H1 (cell line): ENCODE data around the gene JAG2. TPM values are rescaled to one million over a fixed set of nuclear protein-coding genes. Genes with fewer than 3 reads are reported as not detected.

Experiments
- GTF2F1 ChIP-seq: IDR thresholded peaks from 2 replicates; pipeline ENCODE4 v1.6.1; 2012; ENCODE audit warnings: low read depth, low read length, improper control_type of control experiment, borderline replicate concordance
- polyA plus RNA-seq, 7 experiments: library from polyadenylated mRNA; depleted of rRNA in 3 of 7; stranded (reverse) in 5 of 7; unstranded in 2 of 7; fragments of >200 nt in 5 of 7; fragments of 200-250 nt in 2 of 7; gene quantifications; 1 replicate in 5 of 7; 2 replicates in 1 of 7; 4 replicates in 1 of 7; pipeline versions ENCODE4 v1.2.1 to v1.2.3, GENCODE V29; 2011 to 2013; ENCODE audit warnings: missing spikeins in 2 of 7, mixed read lengths in 2 of 7
- total RNA-seq: library from RNA; stranded (reverse); fragmentation: NEBNext Ultra II Directional; extraction: Animal tissue kit (Norgen Biotek cat#: 25700); gene quantifications from 2 replicates; pipeline ENCODE4 v1.2.1, GENCODE V29; 2021
- TF ChIP-seq, protein P1 (sequence below): fragments of 300-600 bp; sonication (generic); IDR thresholded peaks from 2 replicates; pipeline ENCODE4 v1.7.1; 2012; ENCODE audit warnings: low read length, moderate library complexity, mild to moderate bottlenecking, inconsistent platforms; ENCODE audit not compliant: insufficient replicate concordance

Gene JAG2
- total and polyA plus RNA-seq, 2 of the 8 experiments (the other 6 are each of a cell fraction or from before 2014, with no cell fraction given), result 2.8 to 6.2 TPM

DNA sequence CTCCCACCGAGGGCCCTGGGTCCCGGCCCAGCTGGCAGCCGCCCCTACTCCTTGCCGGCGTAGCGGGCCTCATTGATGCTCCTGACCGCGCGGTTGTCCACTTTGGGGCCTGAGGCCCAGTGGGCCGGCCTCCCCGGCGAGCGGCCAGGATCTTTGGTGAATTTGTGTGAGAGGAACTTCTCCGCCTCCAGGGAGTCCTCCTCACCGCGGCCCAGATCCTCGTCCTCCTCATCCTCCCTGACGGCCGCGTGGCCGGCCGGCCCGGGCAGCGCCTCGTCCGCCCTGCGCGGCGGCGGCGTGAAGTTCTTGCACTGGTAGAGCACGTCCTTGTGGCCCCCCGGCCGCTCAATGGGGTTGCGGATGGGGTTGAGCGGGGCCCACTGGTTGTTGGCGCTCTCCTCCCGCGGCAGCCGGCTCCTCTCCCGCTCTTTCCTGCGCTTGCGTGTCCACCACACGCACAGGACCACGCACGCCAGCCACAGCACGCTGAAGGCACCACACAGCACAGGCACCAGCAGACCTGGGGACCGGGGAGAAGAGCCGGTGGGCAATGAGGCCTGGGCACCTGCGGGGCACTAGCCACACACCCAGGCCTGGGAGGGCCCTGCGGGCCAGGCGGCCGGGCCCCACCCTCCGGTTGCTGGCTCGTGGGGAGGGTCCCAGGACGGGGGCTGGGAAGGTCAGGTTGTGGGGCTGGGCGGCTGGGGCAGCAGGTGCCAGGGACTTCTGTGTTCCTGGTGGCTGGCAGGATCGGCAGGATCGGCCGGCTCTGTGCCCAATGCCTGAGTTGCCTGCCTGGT, 25.7 kb downstream of the JAG2 start (continued):
- TF ChIP-seq, protein P1, sequence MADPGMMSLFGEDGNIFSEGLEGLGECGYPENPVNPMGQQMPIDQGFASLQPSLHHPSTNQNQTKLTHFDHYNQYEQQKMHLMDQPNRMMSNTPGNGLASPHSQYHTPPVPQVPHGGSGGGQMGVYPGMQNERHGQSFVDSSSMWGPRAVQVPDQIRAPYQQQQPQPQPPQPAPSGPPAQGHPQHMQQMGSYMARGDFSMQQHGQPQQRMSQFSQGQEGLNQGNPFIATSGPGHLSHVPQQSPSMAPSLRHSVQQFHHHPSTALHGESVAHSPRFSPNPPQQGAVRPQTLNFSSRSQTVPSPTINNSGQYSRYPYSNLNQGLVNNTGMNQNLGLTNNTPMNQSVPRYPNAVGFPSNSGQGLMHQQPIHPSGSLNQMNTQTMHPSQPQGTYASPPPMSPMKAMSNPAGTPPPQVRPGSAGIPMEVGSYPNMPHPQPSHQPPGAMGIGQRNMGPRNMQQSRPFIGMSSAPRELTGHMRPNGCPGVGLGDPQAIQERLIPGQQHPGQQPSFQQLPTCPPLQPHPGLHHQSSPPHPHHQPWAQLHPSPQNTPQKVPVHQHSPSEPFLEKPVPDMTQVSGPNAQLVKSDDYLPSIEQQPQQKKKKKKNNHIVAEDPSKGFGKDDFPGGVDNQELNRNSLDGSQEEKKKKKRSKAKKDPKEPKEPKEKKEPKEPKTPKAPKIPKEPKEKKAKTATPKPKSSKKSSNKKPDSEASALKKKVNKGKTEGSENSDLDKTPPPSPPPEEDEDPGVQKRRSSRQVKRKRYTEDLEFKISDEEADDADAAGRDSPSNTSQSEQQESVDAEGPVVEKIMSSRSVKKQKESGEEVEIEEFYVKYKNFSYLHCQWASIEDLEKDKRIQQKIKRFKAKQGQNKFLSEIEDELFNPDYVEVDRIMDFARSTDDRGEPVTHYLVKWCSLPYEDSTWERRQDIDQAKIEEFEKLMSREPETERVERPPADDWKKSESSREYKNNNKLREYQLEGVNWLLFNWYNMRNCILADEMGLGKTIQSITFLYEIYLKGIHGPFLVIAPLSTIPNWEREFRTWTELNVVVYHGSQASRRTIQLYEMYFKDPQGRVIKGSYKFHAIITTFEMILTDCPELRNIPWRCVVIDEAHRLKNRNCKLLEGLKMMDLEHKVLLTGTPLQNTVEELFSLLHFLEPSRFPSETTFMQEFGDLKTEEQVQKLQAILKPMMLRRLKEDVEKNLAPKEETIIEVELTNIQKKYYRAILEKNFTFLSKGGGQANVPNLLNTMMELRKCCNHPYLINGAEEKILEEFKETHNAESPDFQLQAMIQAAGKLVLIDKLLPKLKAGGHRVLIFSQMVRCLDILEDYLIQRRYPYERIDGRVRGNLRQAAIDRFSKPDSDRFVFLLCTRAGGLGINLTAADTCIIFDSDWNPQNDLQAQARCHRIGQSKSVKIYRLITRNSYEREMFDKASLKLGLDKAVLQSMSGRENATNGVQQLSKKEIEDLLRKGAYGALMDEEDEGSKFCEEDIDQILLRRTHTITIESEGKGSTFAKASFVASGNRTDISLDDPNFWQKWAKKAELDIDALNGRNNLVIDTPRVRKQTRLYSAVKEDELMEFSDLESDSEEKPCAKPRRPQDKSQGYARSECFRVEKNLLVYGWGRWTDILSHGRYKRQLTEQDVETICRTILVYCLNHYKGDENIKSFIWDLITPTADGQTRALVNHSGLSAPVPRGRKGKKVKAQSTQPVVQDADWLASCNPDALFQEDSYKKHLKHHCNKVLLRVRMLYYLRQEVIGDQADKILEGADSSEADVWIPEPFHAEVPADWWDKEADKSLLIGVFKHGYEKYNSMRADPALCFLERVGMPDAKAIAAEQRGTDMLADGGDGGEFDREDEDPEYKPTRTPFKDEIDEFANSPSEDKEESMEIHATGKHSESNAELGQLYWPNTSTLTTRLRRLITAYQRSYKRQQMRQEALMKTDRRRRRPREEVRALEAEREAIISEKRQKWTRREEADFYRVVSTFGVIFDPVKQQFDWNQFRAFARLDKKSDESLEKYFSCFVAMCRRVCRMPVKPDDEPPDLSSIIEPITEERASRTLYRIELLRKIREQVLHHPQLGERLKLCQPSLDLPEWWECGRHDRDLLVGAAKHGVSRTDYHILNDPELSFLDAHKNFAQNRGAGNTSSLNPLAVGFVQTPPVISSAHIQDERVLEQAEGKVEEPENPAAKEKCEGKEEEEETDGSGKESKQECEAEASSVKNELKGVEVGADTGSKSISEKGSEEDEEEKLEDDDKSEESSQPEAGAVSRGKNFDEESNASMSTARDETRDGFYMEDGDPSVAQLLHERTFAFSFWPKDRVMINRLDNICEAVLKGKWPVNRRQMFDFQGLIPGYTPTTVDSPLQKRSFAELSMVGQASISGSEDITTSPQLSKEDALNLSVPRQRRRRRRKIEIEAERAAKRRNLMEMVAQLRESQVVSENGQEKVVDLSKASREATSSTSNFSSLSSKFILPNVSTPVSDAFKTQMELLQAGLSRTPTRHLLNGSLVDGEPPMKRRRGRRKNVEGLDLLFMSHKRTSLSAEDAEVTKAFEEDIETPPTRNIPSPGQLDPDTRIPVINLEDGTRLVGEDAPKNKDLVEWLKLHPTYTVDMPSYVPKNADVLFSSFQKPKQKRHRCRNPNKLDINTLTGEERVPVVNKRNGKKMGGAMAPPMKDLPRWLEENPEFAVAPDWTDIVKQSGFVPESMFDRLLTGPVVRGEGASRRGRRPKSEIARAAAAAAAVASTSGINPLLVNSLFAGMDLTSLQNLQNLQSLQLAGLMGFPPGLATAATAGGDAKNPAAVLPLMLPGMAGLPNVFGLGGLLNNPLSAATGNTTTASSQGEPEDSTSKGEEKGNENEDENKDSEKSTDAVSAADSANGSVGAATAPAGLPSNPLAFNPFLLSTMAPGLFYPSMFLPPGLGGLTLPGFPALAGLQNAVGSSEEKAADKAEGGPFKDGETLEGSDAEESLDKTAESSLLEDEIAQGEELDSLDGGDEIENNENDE, result no peak
- TF ChIP-seq GTF2F1, result no peak
